Measurements from ENCODE around the gene POM121.
"Not testable (repeated sequence)": the region's sequence is repeated elsewhere in the genome, so short reads cannot be mapped to it uniquely, and the experiment has no call there.

The POM121 gene

GRCh38 chr7:72949686-72950085 lies 24.8 kb downstream of the POM121 start:
- DNase-seq (ENCODE audit: low spot score), result not testable (repeated sequence)

GRCh38 chr7:72950432-72950831 lies 25.5 kb downstream of the POM121 start:
- not testable (repeated sequence) for DNase-seq (ENCODE audit: low spot score)

GRCh38 chr7:72953901-72954562 lies 29.1 kb downstream of the POM121 start:
- DNase-seq (ENCODE audit: low spot score), result not testable (repeated sequence)

GRCh38 chr7:72954563-72955198 lies 29.8 kb downstream of the POM121 start:
- DNase-seq (ENCODE audit: low spot score), result not testable (repeated sequence)

- DNase-seq (ENCODE audit: low spot score), result not testable (repeated sequence)
These were observed 35.1 kb downstream of the POM121 start for GRCh38 chr7:72960029-72960428.

- DNase-seq (ENCODE audit: low spot score), result not testable (repeated sequence)
These were observed 35.9 kb downstream of the POM121 start for GRCh38 chr7:72960626-72961345.

- DNase-seq (ENCODE audit: low spot score), result not testable (repeated sequence)
These were observed 36.4 kb downstream of the POM121 start for GRCh38 chr7:72961346-72961650.

GRCh38 chr7:72963056-72963455 lies 38.2 kb downstream of the POM121 start:
- DNase-seq (ENCODE audit: low spot score), result not testable (repeated sequence)

- not testable (repeated sequence) for DNase-seq (ENCODE audit: low spot score)
These were observed 40.5 kb downstream of the POM121 start for GRCh38 chr7:72965186-72965975.

- not testable (repeated sequence) for DNase-seq (ENCODE audit: low spot score)
These were observed 42.0 kb downstream of the POM121 start for GRCh38 chr7:72966892-72967291.

GRCh38 chr7:72968980-72969516 lies 44.2 kb downstream of the POM121 start, which contains the start of gene TRIM74:
Gene TRIM74, minus strand, starts transcription at chr7:72969466. Its CDS starts 3,309 bp downstream, at chr7:72966157.
- not testable (repeated sequence) for DNase-seq (ENCODE audit: low spot score)

- DNase-seq (ENCODE audit: low spot score), result not testable (repeated sequence)
These were observed 44.8 kb downstream of the POM121 start for GRCh38 chr7:72969688-72970087.

- not testable (repeated sequence) for DNase-seq (ENCODE audit: low spot score)
These were observed 46.6 kb downstream of the POM121 start for GRCh38 chr7:72971505-72971904.

GRCh38 chr7:72974781-72975180 lies 49.9 kb downstream of the POM121 start:
- not testable (repeated sequence) for DNase-seq (ENCODE audit: low spot score)

GRCh38 chr7:72975656-72976286 lies 50.9 kb downstream of the POM121 start:
- DNase-seq (ENCODE audit: low spot score), result not testable (repeated sequence)

- DNase-seq (ENCODE audit: low spot score), result not testable (repeated sequence)
These were observed 51.5 kb downstream of the POM121 start for GRCh38 chr7:72976434-72976833.

GRCh38 chr7:72980382-72980781 lies 55.5 kb downstream of the POM121 start:
- DNase-seq (ENCODE audit: low spot score), result not testable (repeated sequence)

- DNase-seq (ENCODE audit: low spot score), result not testable (repeated sequence)
These were observed 57.2 kb downstream of the POM121 start for GRCh38 chr7:72982084-72982483.

GRCh38 chr7:72990146-72990913 lies 65.4 kb downstream of the POM121 start:
- not testable (repeated sequence) for DNase-seq (ENCODE audit: low spot score)

- not testable (repeated sequence) for DNase-seq (ENCODE audit: low spot score)
These were observed 70.6 kb downstream of the POM121 start for GRCh38 chr7:72995484-72995883.

Measured in AG20443 (cell line).